ENCODE measurements around the gene SLC24A3.

SLC24A3 gene

GRCh38 chr20:19212469-19212815 is at the start of gene SLC24A3:
Gene SLC24A3 (plus strand): TSS chr20:19212642.
- no peak for DNase-seq

GRCh38 chr20:19170148-19170547 is 42.3 kb upstream of the SLC24A3 start:
- DNase-seq, result no peak

- DNase-seq, result no peak
These were observed 39.8 kb upstream of the SLC24A3 start for GRCh38 chr20:19172637-19173036.

DNA sequence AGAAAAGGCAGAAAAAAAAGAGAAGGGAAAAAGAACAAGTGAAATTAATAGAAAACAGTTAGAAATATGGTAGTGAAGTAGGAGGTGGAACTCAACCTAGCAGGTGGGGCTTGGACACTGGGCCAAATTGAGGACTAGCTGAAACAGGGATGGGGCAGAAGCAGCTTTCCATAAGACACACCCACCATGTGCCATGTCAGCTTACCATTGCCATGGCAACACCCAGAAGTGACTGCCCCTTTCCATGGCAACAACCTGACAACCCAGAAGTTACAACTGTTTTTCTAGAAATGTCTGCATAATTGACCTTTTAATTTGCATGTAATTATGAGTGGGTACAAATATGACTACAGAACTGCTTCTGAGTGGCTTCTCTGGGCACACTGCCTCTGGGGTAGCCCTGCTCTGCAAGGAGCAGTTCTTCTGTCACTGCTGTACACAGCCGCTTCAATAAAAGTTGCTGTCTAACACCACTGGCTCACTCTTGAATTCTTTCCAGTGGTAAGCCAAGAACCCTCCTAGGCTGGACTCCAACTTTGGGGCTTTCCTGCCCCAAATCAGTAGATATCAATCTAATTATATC is 35.9 kb upstream of the SLC24A3 start:
- no peak for DNase-seq

GRCh38 chr20:19181552-19181951 is 30.9 kb upstream of the SLC24A3 start:
- no peak for DNase-seq

- DNase-seq, result no peak
These were observed 27.4 kb upstream of the SLC24A3 start for GRCh38 chr20:19185083-19185482.

DNA sequence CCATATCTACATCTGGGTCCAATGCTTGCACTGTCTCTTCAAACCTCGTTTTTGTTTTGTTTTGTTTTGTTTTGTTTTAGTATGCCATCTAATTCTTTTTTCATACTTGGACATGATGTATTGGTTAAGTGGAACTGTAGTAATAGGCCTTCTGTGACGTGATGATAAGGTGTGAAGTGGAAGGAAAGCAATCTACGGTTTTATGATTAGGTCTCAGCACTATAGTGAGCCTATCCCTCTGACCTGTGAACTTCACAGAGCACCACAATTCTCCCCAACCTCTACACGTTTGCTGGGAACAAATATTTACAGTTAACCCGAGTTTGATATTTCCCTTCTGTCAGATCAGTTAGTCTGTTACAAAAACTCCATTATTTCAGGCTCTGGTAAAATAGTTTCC is 19.1 kb upstream of the SLC24A3 start:
- no peak for DNase-seq

DNA sequence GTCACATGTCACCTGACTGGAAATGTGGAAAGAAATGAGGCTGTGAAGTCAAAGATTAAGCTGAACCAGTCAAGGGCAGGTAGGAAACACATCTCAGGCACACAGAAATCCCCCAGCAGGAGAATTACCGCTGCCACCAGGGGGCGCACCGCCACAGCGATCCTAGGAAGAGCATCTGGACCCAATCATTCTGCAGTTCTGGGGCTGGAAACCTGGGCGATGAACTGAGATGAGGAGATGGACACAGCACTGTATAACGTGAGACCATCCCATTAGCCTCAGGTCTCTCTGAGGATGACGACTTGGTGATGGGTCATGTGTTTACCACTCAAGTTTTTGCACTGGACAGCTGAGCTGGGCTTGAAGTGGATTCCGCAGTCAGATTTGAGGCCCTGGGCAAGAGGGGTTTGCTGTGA is 6.5 kb upstream of the SLC24A3 start:
- DNase-seq, result peak; percentile 20

- no peak for DNase-seq
These were observed 4.9 kb upstream of the SLC24A3 start for GRCh38 chr20:19207541-19207940.

- DNase-seq, result no peak
These were observed 1.9 kb upstream of the SLC24A3 start for GRCh38 chr20:19210391-19211155.

DNA sequence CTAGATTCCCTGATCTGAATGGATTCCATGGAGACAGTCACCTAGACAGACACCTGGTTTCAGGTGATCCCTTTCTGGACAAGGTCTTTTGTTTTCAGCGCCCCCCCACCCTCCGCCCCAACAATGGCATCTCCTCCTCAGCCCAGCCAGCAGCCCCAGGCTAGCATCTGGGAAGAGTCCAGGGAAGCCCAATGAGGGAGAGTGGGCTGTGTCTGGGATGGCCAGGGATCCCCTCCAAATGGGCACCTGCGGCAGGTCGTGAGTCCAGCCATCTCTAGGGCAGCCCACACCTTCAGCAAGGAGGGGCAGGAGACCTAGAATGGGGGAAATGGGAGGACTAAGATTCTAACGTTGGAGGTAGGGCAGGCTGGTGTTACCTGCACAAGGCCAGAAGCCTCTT is 1.2 kb upstream of the SLC24A3 start:
- DNase-seq, result no peak

- DNase-seq, result no peak
These were observed 577 bp upstream of the SLC24A3 start for GRCh38 chr20:19211661-19212468.

- DNase-seq, result no peak
These were observed 520 bp downstream of the SLC24A3 start for GRCh38 chr20:19212821-19213502.

DNA sequence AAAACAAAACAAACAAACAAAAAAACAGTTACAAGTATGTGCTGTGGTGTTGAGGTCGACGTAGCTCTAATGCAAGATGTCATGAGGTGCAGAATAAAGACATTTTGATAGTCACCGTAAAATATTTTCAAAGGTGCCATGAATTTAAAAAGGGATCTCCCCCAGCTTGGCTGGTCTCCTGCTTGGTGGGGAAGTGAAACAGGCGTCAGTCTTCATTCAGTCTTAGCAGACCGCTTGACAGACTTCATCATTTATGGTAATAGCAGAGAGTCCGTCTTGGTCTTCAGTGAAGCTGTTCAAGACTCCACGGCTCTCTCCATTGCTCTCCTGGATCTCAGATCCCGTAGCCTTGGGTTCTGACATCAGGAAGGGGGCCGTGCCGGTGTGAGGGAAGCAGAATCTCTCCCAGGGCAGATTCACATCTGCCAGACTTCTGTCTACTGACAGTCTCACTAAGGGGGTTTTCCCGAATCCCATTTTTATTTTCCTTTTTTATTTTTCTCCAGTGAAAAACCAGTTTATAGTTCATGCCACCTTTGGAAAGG is 1.6 kb downstream of the SLC24A3 start:
- DNase-seq, result no peak

- DNase-seq, result no peak
These were observed 6.0 kb downstream of the SLC24A3 start for GRCh38 chr20:19218411-19218810.

GRCh38 chr20:19222520-19223040 is 10.1 kb downstream of the SLC24A3 start:
- DNase-seq, result no peak

DNA sequence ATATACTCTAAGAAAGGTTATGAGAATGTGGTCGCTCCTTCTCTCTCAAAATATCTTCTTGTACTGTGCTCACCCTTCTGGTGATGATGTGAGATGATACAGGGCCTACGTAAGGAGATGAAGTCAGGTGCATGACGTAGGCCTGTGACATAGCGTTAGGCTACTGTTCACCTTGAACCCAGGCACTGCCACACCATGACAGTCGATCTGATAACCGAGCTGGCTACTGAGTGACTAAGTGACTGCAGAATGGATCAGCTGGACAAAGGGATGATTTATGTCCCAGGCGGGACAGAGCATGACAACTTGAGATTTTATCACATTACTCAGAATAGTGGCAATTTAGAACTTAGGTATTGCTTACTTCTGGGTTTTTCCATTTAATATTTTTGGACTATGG is 11.2 kb downstream of the SLC24A3 start:
- no peak for DNase-seq

GRCh38 chr20:19231359-19232035 is 19.1 kb downstream of the SLC24A3 start:
- DNase-seq, result no peak

- DNase-seq, result no peak
These were observed 20.8 kb downstream of the SLC24A3 start for GRCh38 chr20:19232997-19233794.

- no peak for DNase-seq
These were observed 24.1 kb downstream of the SLC24A3 start for GRCh38 chr20:19236371-19237055.

DNA sequence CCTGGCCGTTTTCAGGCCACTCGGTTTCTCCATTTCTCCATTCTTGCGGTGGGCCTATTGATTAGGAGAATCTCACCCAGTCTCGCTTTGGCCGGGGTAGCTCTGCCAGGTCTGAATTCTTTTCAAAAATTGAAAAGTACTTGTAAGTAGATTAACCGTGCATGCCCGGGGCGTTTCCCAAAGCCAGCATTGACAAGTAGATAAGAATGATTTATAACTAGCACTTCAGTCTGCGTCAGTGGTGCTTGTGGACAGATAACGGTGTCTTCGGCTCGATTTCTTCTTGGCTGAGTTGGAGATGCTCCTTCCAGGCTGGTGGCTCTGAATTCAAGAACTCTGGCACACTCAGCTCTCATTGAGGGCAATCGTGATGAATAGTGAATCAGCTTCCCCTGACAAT is 29.0 kb downstream of the SLC24A3 start:
- no peak for DNase-seq
